H1 (cell line): ENCODE measurements around the gene ZNF320. TPM values are rescaled to one million over a fixed set of nuclear protein-coding genes. Genes with fewer than 3 reads are reported as not detected.

ENCODE experiments used
- CTCF ChIA-PET: fragments of 300-600 bp; sonication (Branson Sonifier 250); formaldehyde crosslinking; loops from one replicate; lab custom pipeline; 2021; ENCODE audit not compliant: partially characterized antibody; lab: Charles Lee
- POLR2A ChIA-PET: fragments of 300-600 bp; sonication (Branson Sonifier 250); formaldehyde crosslinking; loops from one replicate; lab custom pipeline; 2021; ENCODE audit warnings: inconsistent platforms; ENCODE audit not compliant: partially characterized antibody; lab: Charles Lee
- DNase-seq, 2 experiments: peaks; one replicate each; pipeline versions ENCODE4 v3.0.0 to v3.0.0-alpha.2; 2010 to 2022; ENCODE audit warnings: low spot score in 2 of 2, low read depth in 1 of 2, mixed read lengths in 1 of 2
- FAIRE-seq: peaks from 2 replicates; lab custom pipeline; 2011; peaks lifted over from hg19 to GRCh38; lab: Jason Lieb, UNC
- H2AFZ ChIP-seq: 2 replicates; pipeline ENCODE4 v1.8.1; 2012; ENCODE audit warnings: low read length, inconsistent platforms
- H2AK5ac ChIP-seq: 2 replicates; pipeline ENCODE4 v1.6.1; 2013; ENCODE audit warnings: low read depth, low read length
- H2BK120ac ChIP-seq: replicated peaks from 2 replicates; pipeline ENCODE3; 2013; ENCODE audit warnings: low read depth, low read length, inconsistent platforms
- H2BK12ac ChIP-seq: 2 replicates; pipeline ENCODE4 v1.6.1; 2013; ENCODE audit warnings: low read depth, low read length
- H2BK15ac ChIP-seq: 2 replicates; pipeline ENCODE4 v1.6.1; 2013; ENCODE audit warnings: low read length
- H2BK20ac ChIP-seq: 2 replicates; pipeline ENCODE4 v1.6.1; 2013; ENCODE audit warnings: low read length
- H2BK5ac ChIP-seq: 2 replicates; pipeline ENCODE4 v1.6.1; 2013; ENCODE audit warnings: low read depth, low read length
- H3K14ac ChIP-seq: 2 replicates; pipeline ENCODE4 v1.6.1; 2013; ENCODE audit warnings: inconsistent platforms; ENCODE audit not compliant: insufficient read length
- H3K18ac ChIP-seq: 2 replicates; pipeline ENCODE4 v1.6.1; 2013; ENCODE audit warnings: low read length; ENCODE audit errors: extremely low read depth
- H3K23ac ChIP-seq: 2 replicates; pipeline ENCODE4 v1.6.1; 2013; ENCODE audit warnings: inconsistent platforms; ENCODE audit not compliant: insufficient read length
- H3K23me2 ChIP-seq: 2 replicates; pipeline ENCODE4 v1.6.1; 2013; ENCODE audit warnings: low read depth, low read length
- H3K27ac ChIP-seq: 2 replicates; pipeline ENCODE4 v1.6.1; 2011; ENCODE audit warnings: low read depth, low read length, inconsistent platforms
- H3K27me3 ChIP-seq, 4 experiments: replicated peaks in 1 of 4; 1 replicate in 1 of 4; 2 replicates in 3 of 4; pipeline versions ENCODE4 v1.6.1 to v1.8.1; 2011 to 2013; ENCODE audit warnings: low read length in 3 of 4, mild to moderate bottlenecking in 3 of 4, inconsistent platforms in 2 of 4, mixed read lengths in 2 of 4, moderate library complexity in 1 of 4; ENCODE audit not compliant: control insufficient read depth in 3 of 4, insufficient read depth in 3 of 4; ENCODE audit errors: extremely low read depth in 1 of 4
- H3K36me3 ChIP-seq, 4 experiments: 2 replicates each; pipeline versions ENCODE4 v1.6.1 to v1.8.1; 2011 to 2013; ENCODE audit warnings: mild to moderate bottlenecking in 4 of 4, low read length in 3 of 4, moderate library complexity in 2 of 4, control low read depth in 1 of 4, inconsistent platforms in 1 of 4; ENCODE audit not compliant: insufficient read depth in 4 of 4, control insufficient read depth in 2 of 4
- H3K4ac ChIP-seq: replicated peaks from 2 replicates; pipeline ENCODE3; 2013; ENCODE audit warnings: low read length, low read depth, mixed read lengths, inconsistent platforms; ENCODE audit not compliant: insufficient read length
- H3K4me1 ChIP-seq, 4 experiments: replicated peaks in 1 of 4; 1 replicate in 1 of 4; 2 replicates in 3 of 4; pipeline versions ENCODE4 v1.6.1 to v1.8.1; 2011 to 2013; ENCODE audit warnings: low read length in 3 of 4, inconsistent platforms in 2 of 4, mixed read lengths in 1 of 4; ENCODE audit not compliant: insufficient read depth in 4 of 4, control insufficient read depth in 3 of 4
- H3K4me2 ChIP-seq, 2 experiments: 2 replicates each; pipeline versions ENCODE4 v1.6.1 to v1.8.1; 2011 to 2013; ENCODE audit warnings: low read depth in 2 of 2, low read length in 2 of 2, control low read depth in 1 of 2, inconsistent platforms in 1 of 2, mild to moderate bottlenecking in 1 of 2; ENCODE audit not compliant: insufficient read depth in 1 of 2
- H3K4me3 ChIP-seq, 4 experiments: fragments of 200-600, 300-600 bp in 1 of 4; sonication (generic), shearing (Covaris generic), sonication (Bioruptor Twin) in 1 of 4; 2 replicates each; pipeline versions ENCODE4 v1.5.1 to v1.8.1; 2011 to 2016; ENCODE audit warnings: low read length in 4 of 4, low read depth in 3 of 4, control low read depth in 2 of 4, inconsistent platforms in 2 of 4, mild to moderate bottlenecking in 2 of 4, mixed read lengths in 1 of 4, moderate library complexity in 1 of 4; ENCODE audit not compliant: insufficient read depth in 2 of 4; ENCODE audit errors: extremely low read depth in 1 of 4
- H3K56ac ChIP-seq: replicated peaks from 2 replicates; pipeline ENCODE3; 2013; ENCODE audit warnings: low read depth, mild to moderate bottlenecking, mixed read lengths, low read length, inconsistent platforms; ENCODE audit not compliant: insufficient read length
- H3K79me1 ChIP-seq: 2 replicates; pipeline ENCODE4 v1.6.1; 2013; ENCODE audit warnings: low read depth, low read length, control low read depth
- H3K79me2 ChIP-seq, 2 experiments: 2 replicates each; pipeline versions ENCODE4 v1.6.1 to v1.8.1; 2012 to 2013; ENCODE audit warnings: low read length in 2 of 2, mild to moderate bottlenecking in 2 of 2, inconsistent platforms in 1 of 2; ENCODE audit not compliant: insufficient read depth in 2 of 2, control insufficient read depth in 1 of 2
- H3K9ac ChIP-seq, 4 experiments: replicated peaks in 1 of 4; 1 replicate in 1 of 4; 2 replicates in 3 of 4; pipeline versions ENCODE4 v1.6.1 to v1.8.1; 2011 to 2013; ENCODE audit warnings: low read depth in 3 of 4, low read length in 3 of 4, control low read depth in 2 of 4, mild to moderate bottlenecking in 2 of 4, moderate library complexity in 2 of 4, inconsistent platforms in 1 of 4; ENCODE audit errors: extremely low read depth in 1 of 4
- H3K9me3 ChIP-seq, 2 experiments: 2 replicates each; pipeline versions ENCODE4 v1.6.1 to v1.8.1; 2012 to 2013; ENCODE audit warnings: mild to moderate bottlenecking in 2 of 2, moderate library complexity in 2 of 2, control low read depth in 1 of 2, inconsistent platforms in 1 of 2, low read depth in 1 of 2, low read length in 1 of 2, mixed read lengths in 1 of 2; ENCODE audit not compliant: insufficient read depth in 2 of 2
- H4K20me1 ChIP-seq, 2 experiments: replicated peaks in 1 of 2; 2 replicates each; pipeline versions ENCODE3 to v1.8.1; 2011 to 2013; ENCODE audit warnings: inconsistent platforms in 2 of 2, low read length in 2 of 2, mild to moderate bottlenecking in 1 of 2; ENCODE audit not compliant: insufficient read depth in 2 of 2, control insufficient read depth in 1 of 2
- H4K5ac ChIP-seq: 2 replicates; pipeline ENCODE4 v1.6.1; 2013; ENCODE audit warnings: low read length, low read depth, mixed read lengths, inconsistent platforms; ENCODE audit not compliant: insufficient read length
- H4K8ac ChIP-seq: 2 replicates; pipeline ENCODE4 v1.8.0; 2013; ENCODE audit warnings: mild to moderate bottlenecking, moderate library complexity, low read length, inconsistent platforms; ENCODE audit not compliant: insufficient read depth; ENCODE audit errors: extremely low read depth
- H4K91ac ChIP-seq: replicated peaks from 2 replicates; pipeline ENCODE3; 2013; ENCODE audit warnings: low read length, mixed read lengths, inconsistent platforms; ENCODE audit not compliant: insufficient read length
- CBX8 ChIP-seq: fragments of 300-800, 300-1000 bp; sonication (generic); IDR thresholded peaks from 2 replicates; pipeline ENCODE4 v1.7.1; 2016; ENCODE audit warnings: low read depth, low read length, borderline replicate concordance
- GTF2F1 ChIP-seq: IDR thresholded peaks from 2 replicates; pipeline ENCODE4 v1.6.1; 2012; ENCODE audit warnings: low read depth, low read length, improper control_type of control experiment, borderline replicate concordance
- HDAC6 ChIP-seq: IDR thresholded peaks from one replicate; pipeline ENCODE4 v1.7.1; 2012; ENCODE audit warnings: low read depth, mild to moderate bottlenecking, inconsistent platforms, low read length, moderate library complexity
- JUN ChIP-seq: IDR thresholded peaks from 2 replicates; pipeline ENCODE4 v1.6.1; 2011; ENCODE audit warnings: low read depth, mild to moderate bottlenecking, improper control_type of control experiment, low read length
- NANOG ChIP-seq: IDR thresholded peaks from 2 replicates; pipeline ENCODE4 v1.6.1; 2011; ENCODE audit warnings: low read length, low read depth, mild to moderate bottlenecking, inconsistent platforms; ENCODE audit not compliant: insufficient read depth, poor library complexity, severe bottlenecking
- PHF8 ChIP-seq: fragments of 200-600 bp; sonication (generic); conservative IDR thresholded peaks from 2 replicates; pipeline ENCODE4 v1.7.1; 2012; ENCODE audit warnings: low read depth, mild to moderate bottlenecking, inconsistent platforms, low read length, moderate library complexity
- SIX5 ChIP-seq: IDR thresholded peaks from 2 replicates; pipeline ENCODE4 v1.6.1; 2011; ENCODE audit warnings: mild to moderate bottlenecking, low read depth, low read length
- SP2 ChIP-seq: IDR thresholded peaks from 2 replicates; pipeline ENCODE4 v1.6.1; 2012; ENCODE audit warnings: mild to moderate bottlenecking, low read length, inconsistent platforms
- SRF ChIP-seq: IDR thresholded peaks from 2 replicates; pipeline ENCODE4 v1.6.1; 2011; ENCODE audit warnings: mild to moderate bottlenecking, low read depth, low read length, moderate library complexity
- SUZ12 ChIP-seq: fragments of 200-600 bp; sonication (generic); IDR thresholded peaks from 2 replicates; pipeline ENCODE4 v1.6.1; 2012; ENCODE audit warnings: mild to moderate bottlenecking, inconsistent platforms, low read length, moderate library complexity, mixed read lengths
- YY1 ChIP-seq: IDR thresholded peaks from 2 replicates; pipeline ENCODE4 v1.6.1; 2011; ENCODE audit warnings: low read depth, mild to moderate bottlenecking, low read length
- WGBS, 2 experiments: shearing (Covaris generic) in 1 of 2; methylation state at CpG; one replicate each; pipeline versions ENCODE4 v1.1.6 to v1.1.7; 2013 to 2015; ENCODE audit warnings: low lambda C conversion rate in 2 of 2, mixed read lengths in 2 of 2, inconsistent platforms in 1 of 2, low coverage in 1 of 2, missing lambda C conversion rate in 1 of 2; ENCODE audit not compliant: insufficient replicate concordance in 2 of 2, insufficient coverage in 1 of 2, insufficient read length in 1 of 2; ENCODE audit errors: extremely low coverage in 1 of 2, missing lambda C conversion rate in 1 of 2; 5-methylcytosine and 5-hydroxymethylcytosine counted together
- polyA plus RNA-seq, 7 experiments: library from polyadenylated mRNA; depleted of rRNA in 3 of 7; stranded (reverse) in 5 of 7; unstranded in 2 of 7; fragments of >200 nt in 5 of 7; fragments of 200-250 nt in 2 of 7; gene quantifications; 1 replicate in 5 of 7; 2 replicates in 1 of 7; 4 replicates in 1 of 7; pipeline versions ENCODE4 v1.2.1 to v1.2.3, GENCODE V29; 2011 to 2013; ENCODE audit warnings: missing spikeins in 2 of 7, mixed read lengths in 2 of 7
- total RNA-seq: library from RNA; stranded (reverse); fragmentation: NEBNext Ultra II Directional; extraction: Animal tissue kit (Norgen Biotek cat#: 25700); gene quantifications from 2 replicates; pipeline ENCODE4 v1.2.1, GENCODE V29; 2021

The ZNF320 gene
- total and polyA plus RNA-seq, 2 of the 8 experiments (the other 6 are each of a cell fraction or from before 2014, with no cell fraction given), result 20.6 to 26.8 TPM

- H3K18ac ChIP-seq, result no peak overlapping the region; the same call in none of the 2 replicates
- no peak overlapping the region for H2BK15ac ChIP-seq
- peaks cover 5% of the 10 kb centered on the region in 2 experiments; a peak in 3 of 4 replicates for H3K9me3 ChIP-seq
- peak overlapping the region; percentile 14 to 87 (median 38); a peak in 7 of 8 replicates for H3K4me3 ChIP-seq
- H3K79me1 ChIP-seq, result no peaks in the 10 kb centered on the region
- H3K23ac ChIP-seq, result no peak overlapping the region
- no peak for TF ChIP-seq SRF
- no peak for TF ChIP-seq NANOG
- no peak for TF ChIP-seq SIX5
- TF ChIP-seq YY1, result no peak
- no peak for TF ChIP-seq SP2
- no peak for TF ChIP-seq GTF2F1
- no peak for TF ChIP-seq SUZ12
- no peak for TF ChIP-seq HDAC6
- TF ChIP-seq CBX8, result no peak
- TF ChIP-seq PHF8, result no peak
- TF ChIP-seq JUN, result no peak
- TF ChIP-seq, all 59 proteins: peak for 0
- Histone ChIP-seq H3K4me2 (peak overlapping the region; percentile 67 to 76), H4K20me1 (no peaks in the 10 kb centered on the region), H3K23me2 (peaks cover 5% of the 10 kb centered on the region; the same call in 1 of the 2 replicates), H3K56ac (no peak overlapping the region), H2AFZ (no peak overlapping the region), H4K8ac (peak overlapping the region; percentile 39; the same call in 1 of the 2 replicates), H4K5ac (no peak overlapping the region), H3K36me3 (no peaks in the 10 kb centered on the region; a peak in 1 of 8 replicates), H4K91ac (peak overlapping the region; percentile 95), H3K27me3 (no peaks in the 10 kb centered on the region), H3K27ac (no peak overlapping the region), H2BK12ac (no peak overlapping the region), H3K14ac (no peak overlapping the region), H3K79me2 (peaks cover 0 to 24% of the 10 kb centered on the region in 2 experiments; a peak in 2 of 4 replicates), H2AK5ac (no peak overlapping the region), H2BK20ac (no peak overlapping the region), H2BK120ac (peak overlapping the region; percentile 92), H2BK5ac (no peak overlapping the region), H3K4me1 (peaks cover 2 to 15% (median 11%) of the 10 kb centered on the region in 4 experiments; a peak in 5 of 7 replicates), H3K9ac (no peak overlapping the region), H3K4ac (no peak overlapping the region)
- ChIA-PET CTCF (interaction anchor here (1.0 to 1.6 kb wide), 2 partner anchors 21 to 51 kb away, joined by 4 to 5 read pairs; no protein-coding TSS in a partner anchor), POLR2A (interaction anchor here (1.0 kb wide), 1 partner anchor 20 kb away, joined by 3 read pairs; the partner anchor contains the start of gene ZNF816)
- DNase-seq (no peak), FAIRE-seq (no peak)
- 61% methylated on average over 29 of the region's 29 CpGs; no CpG with 5 or more reads in 1 of the 2 experiments for WGBS, 2 experiments
Measured at GRCh38 chr19:52943134-52943883, 45.9 kb upstream of the ZNF320 start.
